SK-MEL-5 (cell line): ENCODE data around the gene ILDR1. TPM values are rescaled to one million over a fixed set of nuclear protein-coding genes. Genes with fewer than 3 reads are reported as not detected.

ENCODE experiments used
- small RNA-seq, 2 experiments: library from RNA; depleted of rRNA; stranded (forward); fragments of <200 nt; gene quantifications; one replicate each; pipeline ENCODE3, GENCODE V24; 2014
- total RNA-seq: library from RNA; depleted of rRNA; stranded (reverse); fragments of >200 nt; shearing (Covaris generic); gene quantifications from 2 replicates; pipeline ENCODE4 v1.2.3, GENCODE V29; 2014; rRNA removed

ILDR1 gene
- total RNA-seq, 1 experiment from 2014 or later = not detected

Small RNAs within 50 kb of the gene (small RNA-seq; reads per million reads assigned to genes)
- 0 reads per million in 2 experiments for gene RF00019

Other genes starting within 250 kb of the ILDR1 start
- gene IQCB1, start 187.2 kb downstream of the ILDR1 start, total RNA-seq = 13.9 and 16.2 TPM in 2 replicates
- gene EAF2, start 187.0 kb downstream of the ILDR1 start, total RNA-seq = 2.7 and 3.9 TPM in 2 replicates
- gene SLC15A2, start 127.8 kb downstream of the ILDR1 start, total RNA-seq = 0.05 and 1.2 TPM in 2 replicates
- gene CD86, start 33.1 kb upstream of the ILDR1 start, total RNA-seq = not detected in 2 replicates
- not detected in 2 replicates for gene CASR, start 161.4 kb upstream of the ILDR1 start, total RNA-seq